ENCODE data around the gene MYO15A.
"Not testable (repeated sequence)": the region's sequence is repeated elsewhere in the genome, so short reads cannot be mapped to it uniquely, and the experiment has no call there.

MYO15A gene

DNA sequence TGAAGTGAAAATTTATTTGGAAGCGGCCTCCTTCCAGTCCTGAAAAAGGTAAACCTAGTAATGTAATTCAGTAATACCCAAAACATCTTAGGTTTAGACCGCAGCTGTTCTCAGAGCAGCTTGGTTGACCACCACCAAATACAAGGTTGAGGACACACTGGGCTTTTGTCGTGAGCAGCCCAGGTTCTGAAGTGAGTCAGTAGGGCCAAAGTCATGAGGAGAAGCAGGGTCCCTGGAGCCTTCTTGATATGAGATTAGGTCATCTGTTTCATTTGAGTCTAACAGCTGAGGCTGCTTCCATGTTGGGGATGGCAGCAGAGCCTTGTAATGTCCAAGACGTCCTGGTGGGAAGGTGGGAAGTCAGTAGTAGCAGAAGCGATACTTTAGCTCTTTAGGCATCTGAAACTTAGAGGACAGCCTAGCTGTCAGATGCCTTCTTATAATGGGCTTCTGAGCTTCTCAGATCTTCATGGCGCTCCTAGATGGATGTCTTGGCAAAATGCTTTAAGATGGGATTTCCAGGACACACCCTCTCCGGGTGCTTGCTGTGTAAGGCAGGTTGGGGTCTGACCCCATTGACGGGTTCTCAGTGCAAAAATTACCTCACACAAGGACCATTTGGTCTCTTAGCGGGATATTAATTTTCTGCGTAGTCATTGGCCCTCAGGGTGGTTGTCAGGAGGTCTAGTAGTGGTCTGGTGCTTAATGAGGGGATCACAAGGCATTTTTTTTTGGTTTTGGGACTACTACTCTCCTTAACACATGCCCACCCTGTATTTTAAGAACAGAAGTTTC, 77.5 kb downstream of the MYO15A start:
- DNase-seq: no peak

GRCh38 chr17:18186627-18186982, 78.0 kb downstream of the MYO15A start:
- DNase-seq: no peak

DNA sequence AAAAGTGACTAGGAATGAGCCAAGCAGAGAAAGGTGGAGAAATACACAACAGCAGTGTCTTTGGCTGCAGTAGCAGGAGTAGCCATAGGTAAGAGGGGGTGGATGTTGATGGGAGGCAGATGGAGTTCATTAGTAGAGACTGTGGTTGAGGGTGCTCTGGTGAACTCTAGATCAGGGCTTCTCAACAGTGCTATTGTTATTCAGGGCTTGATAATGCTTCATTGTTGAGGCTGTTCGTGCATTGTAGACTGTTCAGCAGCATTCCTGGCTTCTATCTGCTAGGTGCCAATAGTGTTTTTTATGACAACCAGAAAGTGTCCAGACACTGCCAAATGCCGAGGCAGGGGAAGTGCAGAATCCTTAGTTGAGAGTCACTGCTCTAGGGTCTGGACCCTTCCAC, 78.7 kb downstream of the MYO15A start:
- no peak for DNase-seq

DNA sequence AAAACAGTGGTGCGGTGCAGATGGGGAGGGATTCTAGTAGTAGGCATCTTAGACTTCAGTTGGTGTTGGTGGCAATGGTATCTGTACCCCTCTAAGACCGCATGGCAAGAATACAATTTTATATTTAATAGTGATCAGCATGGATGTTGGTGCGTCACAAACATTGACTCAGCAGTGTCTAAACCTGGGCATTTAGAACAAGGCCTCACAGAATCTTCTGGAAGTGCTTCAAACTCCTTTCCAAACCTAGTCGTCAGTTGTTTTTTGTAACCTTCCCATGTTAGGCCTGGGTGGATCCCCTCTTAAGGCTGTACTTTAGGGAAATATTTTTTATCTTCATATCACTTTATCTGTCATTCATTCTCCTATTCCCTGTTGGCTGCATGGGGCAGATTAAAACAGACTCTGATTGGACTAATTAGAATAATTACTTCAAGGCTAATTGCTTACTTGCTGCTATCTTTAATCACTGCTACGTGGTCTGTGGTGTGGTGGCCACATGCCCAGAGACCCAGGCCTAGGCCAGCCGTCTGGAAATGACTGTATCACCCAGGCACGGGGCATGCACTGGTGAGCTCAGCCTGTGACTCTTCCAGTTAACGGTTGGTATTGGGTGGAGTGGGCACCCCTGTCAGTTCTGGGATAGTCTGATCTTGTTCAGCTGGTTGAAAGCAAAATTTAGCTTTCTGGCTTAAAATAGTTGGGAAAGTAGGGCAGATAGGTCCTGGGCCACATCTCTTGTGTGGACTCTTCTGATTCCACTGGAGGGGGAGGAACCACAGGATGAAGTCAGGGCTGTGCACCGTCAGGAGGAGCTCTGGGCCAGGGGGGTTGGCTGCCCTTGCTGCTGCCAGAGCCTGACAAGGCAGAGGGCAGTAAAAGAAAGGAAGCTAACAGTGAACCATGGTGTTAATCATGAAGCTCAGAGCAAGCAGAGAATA, 79.5 kb downstream of the MYO15A start:
- no peak for DNase-seq

DNA sequence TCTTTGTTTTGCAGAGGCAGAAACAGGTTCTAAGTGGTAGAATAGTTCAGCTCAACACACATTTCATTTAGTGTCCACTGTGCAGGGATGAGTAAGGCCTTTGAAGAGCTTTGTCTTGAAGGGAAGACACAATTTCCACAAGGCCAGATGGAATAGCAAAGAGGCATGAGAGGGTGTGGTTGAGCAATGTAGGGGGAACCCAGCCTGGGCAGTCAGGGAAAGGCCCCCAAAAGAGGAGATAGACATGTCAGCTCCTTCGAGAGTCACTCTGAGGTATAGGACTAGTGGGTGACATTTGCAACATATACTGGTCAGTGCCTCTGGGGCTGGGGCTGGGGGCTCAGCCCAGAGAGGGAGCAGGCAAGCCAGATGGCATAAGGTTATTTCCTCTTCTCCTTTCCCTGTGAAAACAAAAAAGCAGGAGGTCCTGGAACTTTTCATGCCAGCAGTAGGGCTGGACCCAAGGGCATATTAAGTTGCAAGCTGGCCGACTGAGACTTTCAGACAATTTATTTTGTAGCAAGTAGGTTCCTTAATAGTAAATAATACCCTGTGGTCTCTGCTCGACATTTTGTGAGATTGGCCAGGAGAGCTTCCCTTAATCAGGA, 82.2 kb downstream of the MYO15A start:
- DNase-seq: no peak

- DNase-seq: no peak
These were observed 82.7 kb downstream of the MYO15A start for GRCh38 chr17:18191236-18191667.

GRCh38 chr17:18191967-18192366, 83.4 kb downstream of the MYO15A start:
- no peak for DNase-seq

DNA sequence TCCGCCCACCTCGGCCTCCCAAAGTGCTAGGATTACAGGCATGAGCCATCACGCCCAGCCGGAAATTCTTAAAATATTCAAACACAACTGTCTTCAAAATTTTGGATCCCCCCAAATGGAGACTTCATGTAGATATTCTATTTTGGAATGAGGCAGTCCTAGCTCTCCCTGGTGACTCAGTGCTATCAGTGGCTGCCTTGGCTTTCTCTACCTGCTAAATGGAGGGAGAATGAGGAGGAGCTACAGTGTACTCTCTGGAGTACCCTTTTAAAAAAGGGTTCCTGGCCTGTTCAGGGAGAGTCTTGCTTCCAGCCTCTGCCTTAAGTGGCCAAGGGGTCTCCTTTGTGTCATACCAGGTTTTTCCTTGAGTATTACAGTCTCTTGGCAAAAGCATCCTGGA, 85.8 kb downstream of the MYO15A start:
- no peak for DNase-seq

DNA sequence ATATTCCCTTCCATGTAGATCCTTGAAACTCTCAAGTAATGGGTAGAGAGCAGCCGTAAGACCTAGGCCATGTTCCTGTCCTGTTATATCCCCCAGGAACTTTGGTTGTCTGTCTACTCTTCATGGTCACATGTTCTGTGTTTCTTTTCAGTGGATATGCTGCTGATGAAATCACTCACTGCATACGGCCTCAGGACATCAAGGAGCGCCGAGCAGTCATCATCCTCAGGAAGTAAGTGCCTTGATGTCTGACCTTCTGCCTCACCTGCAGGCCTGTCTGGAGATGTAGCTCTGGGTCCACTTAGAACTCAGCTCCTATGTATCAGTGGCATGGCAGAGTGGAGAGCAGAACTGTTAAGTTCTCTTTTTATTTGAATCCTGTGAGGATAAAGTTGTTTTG, 86.2 kb downstream of the MYO15A start:
- DNase-seq: no peak

- no peak for DNase-seq
These were observed 86.7 kb downstream of the MYO15A start for GRCh38 chr17:18195246-18195645.

DNA sequence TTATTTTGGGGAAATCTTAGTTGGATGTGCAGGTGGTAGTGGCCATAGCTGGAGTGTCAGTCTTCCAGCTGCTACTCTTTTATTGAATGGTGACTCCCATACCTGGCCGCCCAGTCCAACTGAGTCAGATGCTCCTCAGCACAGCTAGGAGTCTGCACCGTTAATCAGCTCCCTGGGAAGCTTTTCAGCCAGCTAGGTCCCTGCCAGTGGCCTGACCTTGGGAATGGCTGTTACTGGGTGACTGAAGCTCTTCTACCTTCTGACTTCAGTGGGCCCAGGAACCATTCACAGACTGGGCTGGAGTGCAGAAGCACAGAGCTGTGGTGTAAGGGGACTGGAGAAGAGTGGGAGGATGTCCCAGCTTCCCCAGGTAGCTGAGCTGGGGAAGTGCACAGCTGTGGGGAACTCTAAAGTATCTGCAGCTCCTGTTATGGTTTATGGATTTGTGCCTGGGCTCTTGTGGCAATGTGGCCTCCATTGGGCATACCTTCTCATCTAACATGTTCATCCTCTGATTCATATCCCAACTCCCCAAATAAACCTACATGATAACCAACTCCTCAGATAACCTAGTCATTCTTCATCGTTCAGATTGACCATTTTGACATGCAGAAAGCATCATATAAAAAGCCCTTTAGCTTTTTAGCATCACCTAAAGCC, 89.1 kb downstream of the MYO15A start:
- DNase-seq: no peak

DNA sequence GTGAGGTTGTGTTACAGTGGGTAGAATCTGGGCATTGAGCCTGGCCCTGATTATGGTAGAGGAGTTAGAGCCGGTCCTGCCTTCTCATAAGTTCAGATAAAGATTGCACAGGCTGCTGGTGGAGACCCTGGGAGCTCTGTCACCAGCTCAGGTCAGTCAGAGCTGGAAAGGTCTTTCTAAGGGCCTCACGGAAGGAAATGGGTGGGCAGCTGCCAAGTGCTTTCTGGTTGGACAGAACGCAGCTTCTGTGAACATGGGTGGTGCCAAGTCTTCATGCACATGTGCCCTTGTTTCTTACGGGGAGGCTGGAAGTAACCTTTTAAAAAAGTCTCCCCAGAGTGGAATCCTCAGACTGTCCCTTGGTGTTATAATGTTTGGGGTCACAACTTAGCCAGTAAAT, 90.0 kb downstream of the MYO15A start:
- no peak for DNase-seq

DNA sequence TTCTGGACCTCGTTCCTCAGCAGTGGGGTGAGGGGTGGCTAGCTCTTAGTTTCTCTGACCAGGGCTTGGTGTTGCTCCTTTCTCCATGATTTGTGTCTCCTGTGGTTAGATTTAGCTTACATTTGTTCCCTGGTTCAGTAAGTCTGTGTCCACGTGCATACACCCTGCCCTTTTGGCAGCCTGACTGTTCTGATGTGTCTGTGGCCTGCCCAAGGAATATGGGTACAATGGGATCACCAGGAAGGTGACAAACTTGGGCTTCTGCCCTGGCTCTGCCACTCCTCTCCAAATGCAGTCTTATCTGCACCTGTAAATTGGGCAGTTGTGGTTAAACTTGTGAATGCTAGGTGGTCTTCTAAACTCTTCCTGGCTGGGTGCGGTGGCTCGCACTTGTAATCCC, 92.6 kb downstream of the MYO15A start:
- DNase-seq: no peak

GRCh38 chr17:18203308-18203707, 94.8 kb downstream of the MYO15A start:
- no peak for DNase-seq

- no peak for DNase-seq
These were observed 97.3 kb downstream of the MYO15A start for GRCh38 chr17:18205861-18206260.

DNA sequence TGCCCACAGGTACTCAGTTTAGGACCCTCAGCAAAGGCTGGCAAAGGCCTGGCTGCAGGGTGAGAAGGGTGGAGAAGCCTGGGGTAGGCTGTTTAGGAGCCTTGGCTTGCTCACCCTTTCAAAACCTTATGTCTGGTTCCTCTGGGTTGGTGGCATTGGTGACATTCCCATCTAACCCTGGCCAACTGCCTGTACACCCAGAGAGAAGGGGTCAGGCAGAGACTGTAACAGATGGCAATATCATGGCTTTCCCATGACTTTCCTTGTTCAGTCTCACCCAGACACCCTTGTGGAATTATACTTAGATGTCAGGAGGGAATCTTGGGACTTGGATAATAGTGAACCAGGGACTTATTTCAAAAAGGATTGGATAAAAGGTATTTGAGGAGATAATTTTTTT, 98.4 kb downstream of the MYO15A start:
- DNase-seq: no peak

GRCh38 chr17:18208092-18208491, 99.5 kb downstream of the MYO15A start:
- DNase-seq: no peak

- no peak for DNase-seq
These were observed 105.2 kb downstream of the MYO15A start for GRCh38 chr17:18213666-18214270.

- DNase-seq: not testable (repeated sequence)
These were observed 108.3 kb downstream of the MYO15A start for GRCh38 chr17:18216906-18217305.

DNA sequence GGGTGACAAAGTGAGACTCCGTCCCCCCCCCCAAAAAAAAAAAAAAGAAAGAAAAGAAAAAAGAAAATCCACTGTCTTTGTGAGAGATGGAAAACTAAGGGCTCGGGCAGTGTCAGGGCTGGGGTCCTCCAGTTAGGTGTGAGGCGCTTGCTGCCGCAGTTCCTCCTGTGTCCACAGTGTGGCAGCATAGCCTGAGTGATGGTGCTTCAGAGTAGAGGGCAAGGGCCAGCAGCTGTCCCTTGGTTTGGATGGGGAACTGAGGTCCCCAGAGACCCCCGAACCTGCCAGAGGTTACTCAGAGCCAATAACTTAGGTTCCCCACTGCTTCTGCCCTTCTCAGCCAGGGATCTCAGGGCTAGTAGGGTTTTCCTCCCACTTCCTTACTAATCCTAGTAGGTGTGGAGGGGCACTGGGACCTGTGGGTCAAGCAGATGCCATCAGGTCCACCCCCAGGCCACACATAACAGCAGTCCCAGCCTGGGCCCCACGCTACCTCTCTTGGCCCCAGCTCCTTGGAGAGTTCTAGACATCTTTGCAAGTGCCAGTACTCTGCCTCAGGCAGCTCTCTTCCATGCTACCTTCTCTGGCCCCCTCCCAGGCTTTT, 109.0 kb downstream of the MYO15A start:
- DNase-seq: peak; percentile 56

DNA sequence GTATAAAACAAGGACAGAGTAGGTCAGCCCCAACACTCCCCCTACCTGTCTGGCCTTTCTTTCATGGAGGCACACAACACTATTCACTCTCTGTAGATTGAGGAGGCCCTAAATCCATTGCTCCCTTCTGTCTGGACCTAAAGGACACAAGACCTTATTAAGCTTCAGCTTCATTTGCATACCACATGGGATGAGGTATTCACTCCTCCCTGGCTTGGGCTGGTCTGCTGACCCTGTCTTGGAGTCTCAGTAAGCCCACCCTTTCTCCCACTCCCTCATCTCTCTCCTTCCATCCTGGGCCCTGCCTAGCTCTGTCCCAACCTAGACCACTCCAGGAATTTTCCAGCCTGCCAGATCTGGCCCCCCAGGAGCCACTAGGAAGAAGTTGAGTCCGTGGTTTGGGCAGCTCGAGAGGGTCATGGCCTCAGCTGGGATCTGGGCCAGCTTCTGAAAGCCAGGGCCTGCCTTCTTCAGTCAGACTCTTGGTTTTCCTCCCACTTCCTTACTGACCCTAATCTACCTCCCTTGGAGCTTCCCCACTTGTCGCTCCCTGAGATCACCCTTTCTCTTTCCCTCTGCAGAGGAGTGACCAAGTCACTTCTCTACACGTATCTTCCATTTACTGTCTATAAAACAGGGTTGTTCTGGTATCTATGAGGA, 110.3 kb downstream of the MYO15A start:
- no peak for DNase-seq

GRCh38 chr17:18224053-18224386, 115.5 kb downstream of the MYO15A start:
- DNase-seq: no peak
